ENCODE data around the gene UTP18.

GRCh38 chr17:51305182-51305581, 44.8 kb downstream of the UTP18 start:
- TF ChIP-seq CTCF (IDR thresholded peaks at IDR 0.05; ENCODE audit: control extremely low read depth in 1 of 3, insufficient read depth in 1 of 3, low read depth in 1 of 3, low read length in 3 of 3) (no peak), E2F6 (IDR thresholded peaks at IDR 0.05) (no peak), JUND (IDR thresholded peaks at IDR 0.05; ENCODE audit: low read length) (no peak), POLR2A (IDR thresholded peaks at IDR 0.05; ENCODE audit: control extremely low read depth in 1 of 2, low read depth in 2 of 2, low read length in 2 of 2) (no peak), EP300 (IDR thresholded peaks at IDR 0.05; ENCODE audit: borderline replicate concordance in 1 of 2, low read depth in 2 of 2, low read length in 2 of 2) (no peak), SP2 (IDR thresholded peaks at IDR 0.05; ENCODE audit: low read length) (no peak)
